Measurements from ENCODE around the gene TRIML1. TPM values are rescaled to one million over a fixed set of nuclear protein-coding genes. Genes with fewer than 3 reads are reported as not detected.

TRIML1 gene
- total RNA-seq: not detected

GRCh38 chr4:188139141-188139540 is at the start of gene TRIML1:
Gene TRIML1, plus strand, starts transcription at chr4:188139441. Its CDS starts 118 bp downstream, at chr4:188139559.
- no peak for DNase-seq (ENCODE audit: low spot score)
- Histone ChIP-seq H3K4me3 (no peak within 1 kb of the TSS), H3K27me3 (no peaks in the 10 kb centered on the region), H3K27ac (no peak within 1 kb of the TSS), H3K9me3 (no peaks in the 10 kb centered on the region), H3K36me3 (no peaks in the 10 kb centered on the region), H3K4me1 (no peaks in the 10 kb centered on the region)
- no peak for TF ChIP-seq CTCF (IDR thresholded peaks at IDR 0.05)

- no peak overlapping the region for H3K4me3 ChIP-seq
- no peaks in the 10 kb centered on the region for H3K9me3 ChIP-seq
- no peaks in the 10 kb centered on the region for H3K36me3 ChIP-seq
- no peak overlapping the region for H3K27ac ChIP-seq
- no peaks in the 10 kb centered on the region for H3K27me3 ChIP-seq
- DNase-seq (ENCODE audit: low spot score): no peak
- no peaks in the 10 kb centered on the region for H3K4me1 ChIP-seq
- no peak for TF ChIP-seq CTCF (IDR thresholded peaks at IDR 0.05)
Observed at GRCh38 chr4:188092824-188093223, 46.4 kb upstream of the TRIML1 start.

- Histone ChIP-seq H3K27ac (no peak overlapping the region), H3K9me3 (no peaks in the 10 kb centered on the region), H3K27me3 (no peaks in the 10 kb centered on the region), H3K36me3 (no peaks in the 10 kb centered on the region), H3K4me3 (no peak overlapping the region), H3K4me1 (no peaks in the 10 kb centered on the region)
- no peak for TF ChIP-seq CTCF (IDR thresholded peaks at IDR 0.05)
- no peak for DNase-seq (ENCODE audit: low spot score)
Observed at GRCh38 chr4:188106454-188106853, 32.8 kb upstream of the TRIML1 start.

GRCh38 chr4:188107931-188108843 is 31.1 kb upstream of the TRIML1 start:
- no peaks in the 10 kb centered on the region for H3K36me3 ChIP-seq
- no peak for DNase-seq (ENCODE audit: low spot score)
- H3K9me3 ChIP-seq: no peaks in the 10 kb centered on the region
- no peaks in the 10 kb centered on the region for H3K27me3 ChIP-seq
- H3K4me1 ChIP-seq: no peaks in the 10 kb centered on the region
- H3K4me3 ChIP-seq: no peak overlapping the region
- no peak overlapping the region for H3K27ac ChIP-seq
- no peak for TF ChIP-seq CTCF (IDR thresholded peaks at IDR 0.05)

GRCh38 chr4:188109157-188109755 is 30.0 kb upstream of the TRIML1 start, which contains the start of gene TRIML2:
Gene TRIML2, minus strand, starts transcription at chr4:188109603. Its CDS starts 4,235 bp downstream, at chr4:188105368.
- no peaks in the 10 kb centered on the region for H3K36me3 ChIP-seq
- no peaks in the 10 kb centered on the region for H3K9me3 ChIP-seq
- DNase-seq (ENCODE audit: low spot score): no peak
- no peaks in the 10 kb centered on the region for H3K4me1 ChIP-seq
- no peaks in the 10 kb centered on the region for H3K27me3 ChIP-seq
- TF ChIP-seq CTCF (IDR thresholded peaks at IDR 0.05): no peak
- no peak within 1 kb of the TSS for H3K27ac ChIP-seq
- H3K4me3 ChIP-seq: no peak within 1 kb of the TSS
